ENCODE data around the gene MAP7D3. TPM values are rescaled to one million over a fixed set of nuclear protein-coding genes. Genes with fewer than 3 reads are reported as not detected.
"Not testable (repeated sequence)": the region's sequence is repeated elsewhere in the genome, so short reads cannot be mapped to it uniquely, and the experiment has no call there.

The MAP7D3 gene
- total RNA-seq, 2 donors from 2014 or later = 14.3 to 19.8 TPM

DNA sequence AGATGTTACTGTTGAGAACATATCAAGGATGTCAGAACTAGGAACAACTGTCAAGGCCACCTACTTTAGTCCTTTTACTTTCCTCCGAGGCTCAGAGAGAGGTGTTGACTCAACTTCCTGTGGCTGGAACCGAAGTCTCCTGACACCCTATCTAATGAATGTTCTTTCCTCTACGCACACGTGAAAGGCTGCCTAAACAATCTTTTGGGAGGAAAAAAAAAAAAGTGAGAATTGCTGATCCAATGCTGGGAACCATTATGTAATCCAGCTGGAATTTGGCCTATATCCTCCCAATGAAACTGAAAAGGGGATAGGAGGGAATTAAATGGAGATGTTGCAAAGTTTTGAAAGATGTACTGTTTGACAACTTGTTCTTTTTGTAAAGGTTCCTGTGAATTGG, 8.3 kb upstream of the MAP7D3 start:
- Mint-ChIP-seq H3K9me3 (no peaks in the 10 kb centered on the region), H3K27ac (no peak overlapping the region), H3K36me3 (no peaks in the 10 kb centered on the region)
- ATAC-seq = peak; percentile 50 to 85
- DNase-seq (ENCODE audit: low spot score in 2 of 2) = no peak

DNA sequence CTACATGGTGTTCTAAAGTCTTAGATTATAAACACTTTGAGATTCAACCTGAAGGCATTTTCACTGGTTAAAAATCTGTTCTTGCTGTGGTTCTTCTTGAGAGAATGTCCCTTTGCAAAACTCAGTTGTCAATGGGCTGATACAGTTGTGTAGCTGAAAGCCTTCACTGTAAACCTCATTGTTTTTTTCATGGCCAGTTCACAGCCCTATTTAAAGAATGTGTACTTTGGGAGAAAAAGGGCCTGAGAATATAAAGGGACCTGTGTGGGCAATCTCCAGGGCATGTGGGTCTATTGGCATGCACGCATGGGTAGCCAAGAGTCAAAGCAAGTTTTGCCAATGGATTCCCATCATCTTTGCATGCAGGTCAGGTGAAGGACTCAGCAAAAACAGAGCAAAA, 7.8 kb upstream of the MAP7D3 start:
- ATAC-seq (no peak), DNase-seq (ENCODE audit: low spot score in 2 of 2) (no peak)
- Mint-ChIP-seq H3K27ac (no peak overlapping the region), H3K36me3 (no peaks in the 10 kb centered on the region), H3K9me3 (no peaks in the 10 kb centered on the region)

DNA sequence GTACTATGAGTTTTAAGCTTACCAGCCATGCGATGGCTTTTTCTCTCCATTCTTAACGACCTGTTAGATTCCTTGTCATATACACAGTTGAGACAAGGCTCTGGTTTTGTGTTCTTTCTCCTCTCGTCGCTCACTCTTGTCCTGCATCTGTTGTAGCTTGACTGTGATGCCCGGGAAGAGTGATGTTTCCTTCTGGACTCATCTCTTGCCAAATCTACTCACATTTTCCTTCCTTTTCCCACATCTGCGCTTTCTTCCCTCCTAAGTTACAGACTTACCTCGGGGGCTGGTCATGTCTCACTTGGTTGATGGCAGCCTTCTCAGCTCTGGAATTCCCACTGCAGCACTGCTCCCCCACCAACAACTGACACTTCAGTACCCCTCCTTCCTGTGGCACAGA, 4.8 kb upstream of the MAP7D3 start:
- DNase-seq (ENCODE audit: low spot score in 2 of 2) (no peak), ATAC-seq (no peak)
- Mint-ChIP-seq H3K36me3 (no peaks in the 10 kb centered on the region), H3K9me3 (no peaks in the 10 kb centered on the region), H3K27ac (no peak overlapping the region)

DNA sequence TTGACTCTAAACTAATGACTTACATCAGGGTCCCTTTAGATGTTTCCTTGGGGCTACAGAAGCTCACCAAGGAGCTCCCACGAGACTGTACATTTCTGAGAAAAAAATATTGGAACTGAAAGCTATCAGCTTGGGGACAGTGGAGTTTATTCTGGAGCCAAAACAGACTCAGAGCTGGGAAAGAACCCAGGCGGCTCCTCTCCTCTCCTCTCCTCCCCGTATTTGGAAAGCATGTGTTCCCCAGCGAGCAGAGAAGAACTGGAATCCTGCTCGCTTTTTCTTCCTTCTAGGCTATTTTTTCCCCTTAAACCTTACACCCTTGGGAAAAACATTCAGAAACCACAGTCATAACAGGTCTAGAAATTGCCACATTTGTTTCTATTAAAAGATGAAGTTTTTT, 4.3 kb upstream of the MAP7D3 start:
- Mint-ChIP-seq H3K36me3 (no peaks in the 10 kb centered on the region), H3K9me3 (no peaks in the 10 kb centered on the region), H3K27ac (no peak overlapping the region)
- DNase-seq (ENCODE audit: low spot score in 2 of 2) (no peak), ATAC-seq (no peak)

DNA sequence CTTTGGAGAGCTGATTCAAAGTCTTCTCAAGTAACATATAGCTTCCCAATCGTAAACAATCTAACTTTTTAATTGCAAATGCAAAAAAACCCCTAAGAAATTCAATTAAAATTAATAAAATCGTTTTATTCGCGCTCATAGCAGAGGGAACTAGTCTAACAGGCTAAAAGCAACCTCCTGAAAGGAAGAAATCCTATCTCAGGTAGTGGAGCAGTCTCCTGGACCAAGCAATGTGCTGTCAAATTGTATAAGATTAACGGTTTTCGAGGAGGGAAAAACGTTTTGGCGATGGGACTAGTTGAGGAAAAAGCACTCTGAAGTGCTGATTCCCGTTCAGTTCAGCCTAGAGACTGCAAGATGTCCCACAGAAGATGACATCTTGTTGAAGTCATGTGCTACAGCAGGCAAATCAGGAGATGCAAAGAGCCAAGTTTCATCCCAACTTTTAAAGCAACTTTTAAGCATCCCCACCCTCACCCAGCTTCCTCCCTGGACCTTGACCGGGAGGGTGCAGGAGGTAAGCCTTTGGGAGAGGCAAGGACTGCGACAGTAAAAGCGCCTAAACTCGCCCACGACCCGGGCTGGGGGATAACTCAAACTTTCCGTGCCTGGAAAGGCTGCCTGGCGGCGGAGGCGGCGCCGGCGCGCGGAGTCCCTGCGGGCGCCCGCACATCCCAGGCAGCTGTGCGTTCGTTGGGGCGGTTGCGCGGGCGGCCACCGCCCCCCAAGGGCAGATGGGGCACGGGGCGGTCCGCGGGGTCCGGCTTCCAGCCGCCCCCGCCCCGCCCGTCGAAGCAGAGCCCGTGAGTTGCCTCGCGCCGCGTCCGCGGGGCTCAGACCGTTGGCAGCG, 784 bp downstream of the MAP7D3 start:
- DNase-seq (ENCODE audit: low spot score in 2 of 2) (peak; percentile 27 to 58), ATAC-seq (peak; percentile 61 to 75)
- no peaks in the 10 kb centered on the region for H3K9me3 Mint-ChIP-seq
- no peaks in the 10 kb centered on the region for H3K36me3 Mint-ChIP-seq
- H3K27ac Mint-ChIP-seq = peak overlapping the region in 1 of 2 donors; percentile 57

DNA sequence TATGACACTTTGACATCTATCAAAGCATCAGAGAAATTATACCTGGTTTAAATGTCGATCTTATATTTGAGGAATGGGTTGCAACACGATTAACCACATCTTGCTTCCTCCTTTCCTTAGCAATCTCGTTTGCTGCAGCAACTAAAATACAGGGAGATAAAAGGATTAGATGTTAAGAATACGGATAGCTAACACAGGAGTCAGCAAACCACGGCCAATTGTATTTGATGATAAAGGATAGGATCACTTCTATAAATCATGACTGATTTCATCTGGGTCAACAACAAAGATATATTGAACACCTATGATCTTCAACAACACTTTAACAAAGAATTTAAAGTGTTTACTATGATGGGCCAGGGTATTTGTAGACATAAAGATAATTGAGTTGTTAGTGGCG, 5.0 kb downstream of the MAP7D3 start:
- peaks cover 9 to 18% of the 10 kb centered on the region in 2 donors for H3K36me3 Mint-ChIP-seq
- no peak for DNase-seq (ENCODE audit: low spot score in 2 of 2)
- H3K9me3 Mint-ChIP-seq = no peaks in the 10 kb centered on the region
- no peak overlapping the region for H3K27ac Mint-ChIP-seq
- ATAC-seq = no peak

DNA sequence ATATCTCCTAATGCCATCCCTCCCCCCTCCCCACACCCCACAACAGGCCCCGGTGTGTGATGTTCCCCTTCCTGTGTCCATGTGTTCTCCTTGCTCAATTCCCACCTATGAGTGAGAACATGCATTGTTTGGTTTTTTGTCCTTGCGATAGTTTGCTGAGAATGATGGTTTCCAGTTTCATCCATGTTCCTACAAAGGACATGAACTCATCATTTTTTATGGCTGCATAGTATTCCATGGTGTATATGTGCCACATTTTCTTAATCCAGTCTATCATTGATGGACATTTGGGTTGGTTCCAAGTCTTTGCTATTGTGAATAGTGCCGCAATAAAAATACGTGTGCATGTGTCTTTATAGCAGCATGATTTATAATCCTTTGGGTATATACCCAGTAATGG, 13.4 kb downstream of the MAP7D3 start:
- not testable (repeated sequence) for H3K27ac Mint-ChIP-seq; ATAC-seq; DNase-seq (ENCODE audit: low spot score in 2 of 2); H3K9me3 Mint-ChIP-seq; H3K36me3 Mint-ChIP-seq

DNA sequence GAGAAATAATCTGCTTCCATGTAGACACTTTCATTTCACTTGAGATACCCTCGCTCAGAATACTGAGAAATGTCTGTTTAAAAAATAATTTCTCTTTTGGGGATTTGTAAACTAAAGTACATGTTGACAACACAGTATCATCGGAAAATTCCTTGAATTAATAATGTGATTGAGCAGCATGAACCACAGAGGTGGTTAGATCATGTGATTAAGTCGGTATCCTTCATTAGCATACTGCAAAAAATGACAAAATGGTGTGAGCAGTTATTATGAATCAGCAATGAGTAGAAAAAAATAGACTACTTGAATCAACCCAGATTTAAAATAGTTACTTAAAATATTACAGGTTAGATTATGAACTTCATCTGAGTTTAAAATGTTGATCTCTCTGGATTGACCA, 14.1 kb downstream of the MAP7D3 start:
- DNase-seq (ENCODE audit: low spot score in 2 of 2) (no peak), ATAC-seq (no peak)
- Mint-ChIP-seq H3K27ac (no peak overlapping the region), H3K9me3 (no peaks in the 10 kb centered on the region), H3K36me3 (no peaks in the 10 kb centered on the region)

DNA sequence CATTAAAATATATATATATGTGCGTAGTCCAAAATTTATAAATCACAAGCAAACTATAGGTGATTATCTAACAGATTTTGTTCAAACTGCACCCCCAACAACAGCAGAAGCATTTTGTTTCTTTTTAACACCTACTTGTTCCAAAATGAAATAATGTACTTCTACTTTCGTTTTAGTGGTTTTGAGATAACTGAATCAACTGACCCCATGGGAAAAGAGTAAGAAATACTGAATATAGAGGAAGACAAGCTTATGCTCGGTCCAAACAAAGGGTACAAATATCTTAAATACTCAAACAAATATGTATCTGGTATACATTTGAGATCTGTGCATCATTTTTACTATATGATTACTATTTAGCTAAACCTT, 22.4 kb downstream of the MAP7D3 start:
- no peak for ATAC-seq
- H3K27ac Mint-ChIP-seq = no peak overlapping the region
- H3K9me3 Mint-ChIP-seq = no peaks in the 10 kb centered on the region
- peaks cover 0 to 14% of the 10 kb centered on the region in 2 donors for H3K36me3 Mint-ChIP-seq
- DNase-seq (ENCODE audit: low spot score in 2 of 2) = no peak

DNA sequence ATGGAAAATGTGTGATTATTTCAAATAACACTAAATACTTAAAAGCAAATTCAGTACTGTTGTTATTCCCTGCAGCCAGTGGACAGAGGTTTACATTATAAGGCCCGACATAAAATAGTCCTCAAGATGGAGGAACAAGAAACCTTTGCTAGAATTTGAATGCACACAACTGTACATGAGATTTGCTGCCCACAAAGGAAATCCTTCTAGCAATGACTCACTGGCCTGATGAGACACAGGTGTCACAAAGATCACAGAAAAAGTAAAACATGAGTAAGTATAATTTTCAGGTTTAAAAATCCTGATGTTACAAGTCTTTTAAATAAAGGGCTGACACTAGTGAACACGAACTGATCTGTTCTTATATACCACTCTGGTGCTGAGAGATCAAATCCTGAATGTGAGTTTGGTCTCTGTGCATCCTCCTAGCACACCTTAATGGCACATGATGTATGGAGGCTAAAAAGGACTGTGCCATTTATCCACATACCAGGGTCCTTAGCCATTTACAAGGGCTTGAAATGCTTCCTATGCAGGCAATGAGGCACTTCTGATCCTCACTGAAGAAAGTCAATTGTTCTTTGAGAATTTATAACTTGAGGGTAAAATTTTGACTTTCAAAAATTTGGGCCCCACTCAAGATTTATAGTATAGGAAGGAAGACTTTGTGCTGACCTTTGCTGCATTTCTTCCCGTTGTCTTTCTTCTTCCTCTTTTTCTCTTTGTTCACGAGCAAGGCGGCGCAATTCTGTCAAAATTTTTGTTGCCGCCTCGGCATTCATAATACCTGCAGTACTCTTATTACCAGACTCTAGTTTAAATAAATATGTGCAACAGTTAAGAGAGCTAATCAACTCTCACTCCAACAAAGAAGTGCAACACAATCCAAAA, 23.0 kb downstream of the MAP7D3 start:
- Mint-ChIP-seq H3K27ac (peak overlapping the region in 1 of 2 donors; percentile 82), H3K9me3 (no peaks in the 10 kb centered on the region), H3K36me3 (peaks cover 0 to 14% of the 10 kb centered on the region in 2 donors)
- ATAC-seq (peak; percentile 90 to 95), DNase-seq (ENCODE audit: low spot score in 2 of 2) (no peak)

DNA sequence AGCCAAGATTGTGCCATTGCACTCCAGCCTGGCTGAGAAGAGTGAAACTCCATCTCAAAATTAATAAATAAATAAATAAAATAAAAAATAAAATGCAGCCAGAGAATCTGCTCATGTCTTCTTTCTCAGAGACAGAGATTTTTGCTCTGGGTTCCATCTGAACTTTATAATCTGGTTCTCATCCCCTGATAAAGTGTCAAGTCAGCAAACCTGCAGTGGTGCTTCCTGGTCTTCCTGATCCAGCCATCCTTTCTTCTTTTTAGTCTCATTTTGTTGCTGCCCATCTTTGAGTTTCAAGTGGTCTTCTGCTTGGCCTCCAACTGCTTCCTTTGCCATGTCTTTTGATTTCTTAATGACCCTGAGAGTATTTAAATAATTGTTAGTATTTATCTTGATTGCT, 24.1 kb downstream of the MAP7D3 start:
- no peak for DNase-seq (ENCODE audit: low spot score in 2 of 2)
- Mint-ChIP-seq H3K9me3 (no peaks in the 10 kb centered on the region), H3K36me3 (peaks cover 0 to 14% of the 10 kb centered on the region in 2 donors), H3K27ac (no peak overlapping the region)
- ATAC-seq = no peak

DNA sequence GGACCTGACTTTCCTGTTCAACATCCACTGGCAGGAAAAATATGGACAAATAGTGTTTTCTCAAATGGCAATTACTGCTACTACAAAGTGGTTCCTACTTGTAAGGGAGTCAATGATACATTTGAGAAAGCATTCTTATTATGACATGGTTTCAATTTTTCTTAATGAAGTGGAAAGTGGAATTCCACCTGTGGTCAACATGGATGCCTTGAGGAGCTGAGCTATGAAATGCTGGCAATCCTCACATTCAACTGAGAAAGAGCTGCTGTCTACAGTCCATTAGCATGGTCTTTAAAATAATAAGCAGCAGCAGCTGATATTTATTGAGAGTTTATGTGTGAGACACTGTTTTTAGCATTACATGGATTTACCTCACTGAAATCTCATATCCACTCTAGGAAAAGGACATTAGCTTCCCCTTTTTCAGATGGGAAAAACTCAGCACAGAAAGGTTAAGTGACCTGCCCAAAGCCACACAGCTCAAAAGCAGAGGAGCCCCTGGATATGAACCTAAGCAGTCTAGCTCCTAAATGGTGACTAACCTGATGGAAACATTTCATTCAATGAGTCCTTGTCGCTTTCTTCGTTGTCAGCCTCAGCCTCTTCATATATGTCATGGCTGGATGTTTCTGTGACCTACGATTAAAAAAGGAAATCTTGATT, 29.2 kb downstream of the MAP7D3 start:
- no peak for ATAC-seq
- Mint-ChIP-seq H3K9me3 (no peaks in the 10 kb centered on the region), H3K27ac (no peak overlapping the region), H3K36me3 (peaks cover 5 to 14% of the 10 kb centered on the region in 2 donors)
- DNase-seq (ENCODE audit: low spot score in 2 of 2) = no peak

DNA sequence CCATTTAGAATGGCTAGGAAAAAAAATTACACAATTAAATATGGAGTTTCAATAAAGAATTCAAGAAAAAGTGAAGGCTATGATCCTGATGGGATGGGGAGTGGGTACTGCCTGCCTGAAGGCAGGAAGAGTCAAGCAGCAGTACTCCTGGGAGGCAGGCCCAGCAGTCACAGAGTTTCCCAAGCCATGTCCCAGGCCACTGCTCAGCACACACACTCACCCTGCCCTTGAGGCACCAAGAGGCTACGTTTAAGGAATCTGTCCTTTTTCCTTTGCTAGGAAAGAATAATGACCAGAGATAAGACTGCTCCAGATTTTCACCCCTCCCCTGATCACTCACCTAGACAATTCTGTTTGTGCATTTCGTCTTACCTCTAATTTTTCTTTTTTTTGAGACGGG, 30.2 kb downstream of the MAP7D3 start:
- H3K36me3 Mint-ChIP-seq = peaks cover 5 to 13% of the 10 kb centered on the region in 2 donors
- H3K27ac Mint-ChIP-seq = no peak overlapping the region
- ATAC-seq (no peak), DNase-seq (ENCODE audit: low spot score in 2 of 2) (no peak)
- H3K9me3 Mint-ChIP-seq = no peaks in the 10 kb centered on the region

DNA sequence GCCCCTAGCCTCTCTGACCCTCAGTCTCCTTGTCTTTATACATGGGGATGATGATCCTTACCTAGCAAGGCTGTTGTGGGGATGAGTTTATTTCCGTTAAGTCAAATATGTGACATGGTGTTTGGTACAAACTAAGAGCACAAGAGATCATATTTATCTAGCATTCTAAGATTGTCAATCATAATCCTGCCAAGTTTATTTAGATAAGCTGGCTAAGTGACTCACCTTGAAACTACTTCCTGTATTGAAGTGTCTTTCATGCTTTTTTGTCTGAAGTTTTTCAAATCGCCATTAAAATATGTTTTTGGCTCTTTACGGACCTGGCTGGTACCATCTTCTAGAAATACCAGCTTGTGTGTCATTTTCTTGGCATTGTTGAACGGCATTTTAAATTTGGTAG, 30.7 kb downstream of the MAP7D3 start:
- DNase-seq (ENCODE audit: low spot score in 2 of 2) (no peak), ATAC-seq (no peak)
- Mint-ChIP-seq H3K36me3 (peaks cover 5 to 11% of the 10 kb centered on the region in 2 donors), H3K27ac (no peak overlapping the region), H3K9me3 (no peaks in the 10 kb centered on the region)

DNA sequence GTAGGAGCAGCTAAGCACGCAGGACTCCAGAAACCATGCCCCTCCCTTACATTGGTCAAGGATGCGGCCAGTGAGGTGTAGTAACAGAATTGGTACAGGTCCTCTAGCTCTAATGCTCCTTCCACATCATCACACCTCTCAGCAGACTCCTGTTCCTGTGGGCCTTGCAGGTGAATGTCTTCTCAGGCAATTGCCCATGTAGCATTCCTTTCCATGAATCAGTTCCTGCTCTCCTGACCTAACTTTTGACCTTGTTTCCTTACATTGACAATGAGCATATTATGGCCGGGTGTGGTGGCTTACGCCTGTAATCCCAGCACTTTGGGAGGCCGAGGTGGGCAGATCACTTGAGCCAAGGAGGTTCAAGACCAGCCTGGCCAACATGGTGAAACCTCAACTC, 31.3 kb downstream of the MAP7D3 start:
- Mint-ChIP-seq H3K27ac (no peak overlapping the region), H3K36me3 (peaks cover 5% of the 10 kb centered on the region in 2 donors), H3K9me3 (no peaks in the 10 kb centered on the region)
- ATAC-seq (no peak), DNase-seq (ENCODE audit: low spot score in 2 of 2) (no peak)

DNA sequence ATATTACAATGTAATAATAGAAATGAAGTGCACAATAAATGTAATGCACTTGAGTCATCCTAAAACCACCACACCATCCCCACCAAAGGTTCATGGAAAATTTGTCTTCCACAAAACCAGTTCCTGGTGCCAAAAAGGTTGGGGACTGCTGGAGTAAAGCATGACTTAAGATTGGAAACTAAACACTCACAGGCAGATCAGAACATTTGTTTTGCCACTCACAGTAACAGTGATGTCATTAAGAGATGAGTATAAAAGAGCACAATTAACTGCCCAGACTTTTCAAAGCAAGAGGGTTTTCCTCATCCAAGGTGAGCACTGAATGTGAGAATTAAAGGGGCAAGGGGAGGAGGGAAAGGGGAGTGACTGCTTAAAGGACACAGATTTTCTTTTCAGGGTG, 35.6 kb downstream of the MAP7D3 start:
- Mint-ChIP-seq H3K27ac (no peak overlapping the region), H3K36me3 (no peaks in the 10 kb centered on the region), H3K9me3 (no peaks in the 10 kb centered on the region)
- ATAC-seq (no peak), DNase-seq (ENCODE audit: low spot score in 2 of 2) (no peak)

DNA sequence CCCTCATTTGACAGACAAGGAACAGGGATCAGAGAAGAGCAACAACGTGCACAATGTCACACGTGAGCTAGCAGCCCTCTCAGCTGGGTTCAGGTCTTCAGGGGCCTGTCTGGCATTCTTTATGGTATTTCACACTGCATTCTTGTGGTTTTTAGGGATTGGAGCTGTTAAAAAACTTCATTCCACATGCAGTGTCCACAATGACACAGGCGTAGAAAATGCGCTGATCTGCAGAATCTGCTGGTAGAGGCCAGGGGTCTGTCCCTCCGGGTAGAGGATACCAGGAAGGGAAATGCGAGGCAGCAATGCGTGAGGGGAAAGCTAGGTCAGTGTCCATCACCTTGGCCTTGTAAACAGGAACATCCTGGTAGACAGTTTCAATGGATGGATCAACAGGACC, 36.6 kb downstream of the MAP7D3 start:
- H3K9me3 Mint-ChIP-seq = no peaks in the 10 kb centered on the region
- ATAC-seq (no peak), DNase-seq (ENCODE audit: low spot score in 2 of 2) (no peak)
- H3K36me3 Mint-ChIP-seq = no peaks in the 10 kb centered on the region
- peak overlapping the region in 1 of 2 donors; percentile 39 for H3K27ac Mint-ChIP-seq

All from activated naive CD4-positive, alpha-beta T cell treated with anti-CD3 and anti-CD28 coated beads, Interleukin-2, amount 50 U/mL, for 72 hours (primary cell).